Ascending aorta (tissue), 2 donors: ENCODE measurements around the gene SLC9A9. TPM values are rescaled to one million over a fixed set of nuclear protein-coding genes. Genes with fewer than 3 reads are reported as not detected.

Experiments
- DNase-seq, 2 donors: peaks; one replicate each; pipeline ENCODE4 v3.0.0-alpha.2; 2019; ENCODE audit warnings: low spot score in 2 of 2
- H3K27ac ChIP-seq, 2 donors: fragments of 200-600 bp; sonication (generic); one replicate each; pipeline ENCODE4 v1.5.1; 2016 to 2017; ENCODE audit warnings: mild to moderate bottlenecking in 1 of 2
- H3K27me3 ChIP-seq: fragments of 200-600 bp; sonication (generic); one replicate; pipeline ENCODE4 v1.5.1; 2017
- H3K36me3 ChIP-seq, 2 donors: fragments of 200-600 bp; sonication (generic); one replicate each; pipeline ENCODE4 v1.5.1; 2016
- H3K4me1 ChIP-seq, 2 donors: fragments of 200-600 bp; sonication (generic); one replicate each; pipeline ENCODE4 v1.5.1; 2016 to 2017; ENCODE audit warnings: mild to moderate bottlenecking in 1 of 2
- H3K4me3 ChIP-seq, 2 donors: fragments of 200-600 bp; sonication (generic); one replicate each; pipeline ENCODE4 v1.5.1; 2016 to 2017; ENCODE audit warnings: mild to moderate bottlenecking in 1 of 2
- H3K9me3 ChIP-seq, 2 donors: fragments of 200-600 bp; sonication (generic); one replicate each; pipeline ENCODE4 v1.5.1; 2016
- CTCF ChIP-seq, 3 experiments: fragments of 200-600 bp in 2 of 3; fragments of 450-650 bp in 1 of 3; sonication (generic) in 2 of 3; IDR thresholded peaks; one replicate each; pipeline ENCODE4 v1.5.1; 2016 to 2019; ENCODE audit warnings: antibody characterized with exemption in 3 of 3, mild to moderate bottlenecking in 1 of 3, moderate library complexity in 1 of 3
- intact Hi-C: fragments of 100-400 bp; cut with DNase I; formaldehyde crosslinking; loops from one replicate; pipeline ENCODE4 v1.15.1; 2023
- total RNA-seq: library from RNA; depleted of rRNA; stranded (reverse); fragments of >200 nt; gene quantifications from one replicate; pipeline ENCODE4 v1.1.0, GENCODE V29; 2016

The SLC9A9 gene
- total RNA-seq, 1 donor from 2014 or later: 63.4 TPM

- no peaks in the 10 kb centered on the region for H3K27me3 ChIP-seq
- intact Hi-C loops: no loop called here
- H3K4me1 ChIP-seq: no peaks in the 10 kb centered on the region
- H3K27ac ChIP-seq: no peak overlapping the region
- H3K36me3 ChIP-seq: no peaks in the 10 kb centered on the region
- no peak for DNase-seq
- H3K9me3 ChIP-seq: peaks cover 8 to 12% of the 10 kb centered on the region in 2 donors
- no peak for TF ChIP-seq CTCF (IDR thresholded peaks at IDR 0.05)
- H3K4me3 ChIP-seq: no peak overlapping the region
These were observed 213.8 kb downstream of the SLC9A9 start for GRCh38 chr3:143634427-143634826.

- Histone ChIP-seq H3K4me3 (no peak overlapping the region), H3K9me3 (peaks cover 8 to 12% of the 10 kb centered on the region in 2 donors), H3K4me1 (no peaks in the 10 kb centered on the region), H3K27me3 (no peaks in the 10 kb centered on the region), H3K27ac (no peak overlapping the region), H3K36me3 (no peaks in the 10 kb centered on the region)
- intact Hi-C loops: no loop called here
- no peak for DNase-seq
- no peak for TF ChIP-seq CTCF (IDR thresholded peaks at IDR 0.05)
These were observed 214.5 kb downstream of the SLC9A9 start for GRCh38 chr3:143633816-143634215.

GRCh38 chr3:143629726-143630125 is 218.5 kb downstream of the SLC9A9 start:
- Histone ChIP-seq H3K27ac (no peak overlapping the region), H3K9me3 (no peaks in the 10 kb centered on the region), H3K4me3 (no peak overlapping the region), H3K27me3 (no peaks in the 10 kb centered on the region), H3K36me3 (no peaks in the 10 kb centered on the region), H3K4me1 (no peaks in the 10 kb centered on the region)
- DNase-seq: no peak
- no peak for TF ChIP-seq CTCF (IDR thresholded peaks at IDR 0.05)
- intact Hi-C loops: no loop called here

- H3K4me3 ChIP-seq: no peak overlapping the region
- intact Hi-C loops: no loop called here
These were observed 219.3 kb downstream of the SLC9A9 start for GRCh38 chr3:143628971-143629370.

GRCh38 chr3:143627336-143627735 is 220.9 kb downstream of the SLC9A9 start:
- no peak for TF ChIP-seq CTCF (IDR thresholded peaks at IDR 0.05)
- no peaks in the 10 kb centered on the region for H3K36me3 ChIP-seq
- no peak overlapping the region for H3K4me3 ChIP-seq
- no peaks in the 10 kb centered on the region for H3K9me3 ChIP-seq
- intact Hi-C loops: no loop called here
- H3K27me3 ChIP-seq: no peaks in the 10 kb centered on the region
- H3K4me1 ChIP-seq: no peaks in the 10 kb centered on the region
- DNase-seq: no peak
- no peak overlapping the region for H3K27ac ChIP-seq

More at GRCh38 chr3:143628971-143629370, 219.3 kb downstream of the SLC9A9 start:
- H3K36me3 ChIP-seq: no peaks in the 10 kb centered on the region
- no peak for DNase-seq
- no peaks in the 10 kb centered on the region for H3K4me1 ChIP-seq
- H3K27me3 ChIP-seq: no peaks in the 10 kb centered on the region
- no peak for TF ChIP-seq CTCF (IDR thresholded peaks at IDR 0.05)
- H3K27ac ChIP-seq: no peak overlapping the region
- no peaks in the 10 kb centered on the region for H3K9me3 ChIP-seq

GRCh38 chr3:143619231-143619630 is 229.0 kb downstream of the SLC9A9 start:
- no peak for TF ChIP-seq CTCF (IDR thresholded peaks at IDR 0.05)
- Histone ChIP-seq H3K27ac (no peak overlapping the region), H3K27me3 (no peaks in the 10 kb centered on the region), H3K36me3 (no peaks in the 10 kb centered on the region), H3K9me3 (no peaks in the 10 kb centered on the region), H3K4me1 (no peaks in the 10 kb centered on the region), H3K4me3 (no peak overlapping the region)
- intact Hi-C loops: no loop called here
- no peak for DNase-seq
